GM21529 (cell line): Measurements from ENCODE around the gene CTNNA3.
"Not testable (repeated sequence)": the region's sequence is repeated elsewhere in the genome, so short reads cannot be mapped to it uniquely, and the experiment has no call there.

ENCODE experiments used
- ATAC-seq: cut with Tn5 transposase; IDR thresholded peaks from one replicate; pipeline ENCODE4 v1.9.1; 2021; ENCODE audit not compliant: unreplicated experiment

CTNNA3 gene

GRCh38 chr10:67696029-67696428, at the start of gene CTNNA3:
CTNNA3 (minus strand) TSS chr10:67696195.
- peak; percentile 81 for ATAC-seq

DNA sequence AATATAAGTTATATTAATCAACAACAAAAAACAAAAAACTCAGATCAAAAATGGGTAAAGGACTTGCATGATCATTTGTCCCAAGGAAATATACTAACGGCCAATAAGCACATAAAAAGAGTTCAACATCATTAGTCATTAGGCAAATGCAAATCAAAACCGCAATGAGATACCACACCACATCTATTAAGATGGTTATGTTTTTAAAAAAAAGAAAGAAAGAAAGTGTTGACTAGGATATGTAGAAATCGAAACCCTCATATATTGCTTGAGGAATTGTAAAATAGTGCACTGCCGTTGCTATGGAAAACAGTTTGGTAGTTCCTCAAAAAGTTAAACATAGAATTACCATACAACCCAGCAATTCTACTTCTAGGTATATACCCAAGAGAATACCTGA, 39.4 kb upstream of the CTNNA3 start:
- no peak for ATAC-seq

GRCh38 chr10:67733511-67733910, 37.5 kb upstream of the CTNNA3 start:
- no peak for ATAC-seq

DNA sequence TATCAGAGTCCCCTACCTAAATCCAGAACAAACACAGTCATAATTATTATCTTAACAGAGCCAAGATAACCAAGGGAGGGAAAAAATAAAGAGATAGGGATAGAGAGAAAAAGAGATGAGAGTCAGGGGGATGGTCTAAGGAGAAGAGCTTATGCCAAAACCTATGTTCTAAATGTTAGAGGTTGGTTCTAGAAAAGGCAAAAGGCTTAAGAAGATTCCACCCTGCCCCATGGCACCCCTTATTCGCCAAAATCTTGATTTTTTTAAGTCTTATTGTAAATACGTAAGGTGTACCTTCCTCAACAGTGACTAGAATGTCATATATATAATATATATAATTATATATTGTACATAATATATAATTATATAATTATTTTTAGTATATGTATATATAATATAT, 29.6 kb upstream of the CTNNA3 start:
- no peak for ATAC-seq

DNA sequence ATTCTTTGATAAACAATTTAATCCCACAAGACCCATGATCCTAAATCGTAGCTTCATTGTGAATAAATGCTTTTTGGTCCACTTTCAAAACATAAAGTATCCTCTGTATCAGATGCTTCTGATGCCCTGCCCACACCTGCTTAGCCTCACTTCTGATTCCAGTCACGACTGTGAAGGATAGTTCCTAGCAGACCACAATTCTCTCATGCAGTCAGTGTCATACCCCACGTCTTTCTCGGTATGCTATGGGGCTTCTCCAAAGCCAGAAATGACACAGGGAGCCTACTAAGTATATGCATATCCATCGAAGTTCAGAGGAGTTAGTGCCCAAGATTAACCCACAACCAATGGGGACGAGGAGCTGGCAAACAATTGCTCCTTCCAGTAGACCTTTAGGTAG, 27.6 kb upstream of the CTNNA3 start:
- ATAC-seq: peak; percentile 75

GRCh38 chr10:67722113-67722512, 26.1 kb upstream of the CTNNA3 start:
- peak; percentile 91 for ATAC-seq

DNA sequence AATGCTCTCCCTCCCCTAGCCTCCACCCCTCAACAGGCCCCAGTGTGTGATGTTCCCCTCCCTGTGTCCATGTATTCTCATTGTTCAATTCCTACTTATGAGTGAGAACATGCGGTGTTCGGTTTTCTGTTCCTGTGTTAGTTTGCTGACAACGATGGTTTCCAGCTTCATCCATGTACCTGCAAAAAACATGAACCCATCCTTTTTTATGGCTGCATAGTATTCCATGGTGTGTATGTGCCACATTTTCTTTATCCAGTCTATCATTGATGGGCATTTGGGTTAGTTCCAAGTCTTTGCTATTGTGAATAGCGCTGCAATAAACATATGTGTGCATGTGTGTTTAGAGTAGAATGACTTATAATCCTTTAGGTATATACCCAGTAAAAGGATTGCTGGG, 20.5 kb upstream of the CTNNA3 start:
- not testable (repeated sequence) for ATAC-seq

- no peak for ATAC-seq
Observed at GRCh38 chr10:67705921-67706320, 9.9 kb upstream of the CTNNA3 start.

DNA sequence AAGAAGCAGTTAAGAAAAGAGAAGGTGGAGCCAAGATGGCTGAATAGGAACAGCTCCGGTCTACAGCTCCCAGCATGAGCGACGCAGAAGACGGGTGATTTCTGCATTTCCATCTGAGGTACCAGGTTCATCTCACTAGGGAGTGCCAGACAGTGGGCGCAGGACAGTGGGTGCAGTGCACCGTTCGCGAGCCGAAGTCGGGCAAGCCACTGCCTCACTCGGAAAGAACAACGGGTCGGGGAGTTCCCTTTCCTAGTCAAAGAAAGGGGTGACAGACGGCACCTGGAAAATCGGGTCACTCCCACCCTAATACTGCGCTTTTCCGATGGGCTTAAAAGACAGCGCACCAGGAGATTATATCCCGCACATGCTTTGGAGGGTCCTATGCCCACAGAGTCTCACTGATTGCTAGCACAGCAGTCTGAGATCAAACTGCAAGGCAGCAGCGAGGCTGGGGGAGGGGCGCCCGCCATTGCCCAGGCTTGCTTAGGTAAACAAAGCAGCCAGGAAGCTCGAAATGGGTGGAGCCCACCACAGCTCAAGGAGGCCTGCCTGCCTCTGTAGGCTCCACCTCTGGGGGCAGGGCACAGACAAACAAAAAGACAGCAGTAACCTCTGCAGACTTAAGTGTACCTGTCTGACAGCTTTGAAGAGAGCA, 3.7 kb upstream of the CTNNA3 start:
- not testable (repeated sequence) for ATAC-seq

DNA sequence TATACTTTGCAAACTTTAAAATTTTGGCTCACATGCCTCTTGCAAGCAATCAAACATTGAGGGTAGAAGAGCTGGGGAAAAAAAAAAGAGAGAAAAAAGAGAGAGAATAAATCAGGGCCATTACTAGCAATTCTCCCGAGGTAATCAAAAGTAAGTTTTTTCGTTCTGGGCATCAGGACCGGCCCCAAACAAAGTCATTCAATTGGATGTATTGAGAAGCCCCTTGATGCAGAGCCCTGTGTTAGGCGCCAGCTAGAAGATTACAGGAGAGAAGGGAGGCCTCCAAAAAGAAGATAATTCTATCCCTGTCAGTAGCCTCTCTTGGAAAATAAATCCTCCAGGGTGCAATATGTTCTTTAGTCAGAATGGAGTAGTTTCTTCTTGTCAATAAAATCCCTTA, 2.2 kb upstream of the CTNNA3 start:
- ATAC-seq: no peak

DNA sequence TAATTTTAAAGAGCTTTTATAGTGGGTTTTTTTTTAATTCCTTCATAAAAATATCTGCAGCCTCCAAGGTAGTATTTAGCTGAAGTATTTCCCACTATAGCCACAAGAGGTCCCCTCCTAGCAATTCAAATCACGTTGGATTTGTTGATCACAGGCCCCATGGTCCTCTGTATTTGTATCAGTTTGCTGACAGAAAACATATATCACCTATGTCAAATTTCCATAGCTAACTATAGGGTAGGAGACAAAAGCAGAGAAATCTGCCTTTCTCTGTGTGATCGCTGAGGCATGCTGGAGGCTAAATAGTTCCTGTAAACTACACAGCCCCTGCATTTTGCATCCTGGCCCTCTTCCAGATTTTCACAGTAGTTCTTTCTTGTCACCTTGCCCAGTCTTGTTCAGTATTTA, 1.7 kb upstream of the CTNNA3 start:
- ATAC-seq: peak; percentile 90

- ATAC-seq: no peak
Observed at GRCh38 chr10:67696679-67697078, 684 bp upstream of the CTNNA3 start.

DNA sequence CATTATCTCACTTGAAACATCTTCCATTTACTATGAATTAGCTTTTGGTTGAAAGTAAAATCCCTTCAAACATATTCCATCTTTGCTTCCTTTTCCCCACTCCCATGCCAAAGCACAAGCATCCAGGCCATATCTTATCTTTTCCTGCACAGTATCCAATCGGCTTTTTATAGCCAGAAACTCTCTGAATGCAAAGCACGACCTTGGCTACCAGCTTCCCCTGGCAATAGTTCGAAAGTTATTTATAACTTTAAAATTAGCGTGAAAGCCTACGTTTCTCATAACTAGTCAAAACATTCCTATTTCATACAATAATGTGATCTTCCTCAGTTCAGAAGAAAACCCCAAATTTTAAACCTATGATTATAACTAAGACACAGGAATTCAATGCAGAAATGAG, 440 bp downstream of the CTNNA3 start:
- no peak for ATAC-seq

GRCh38 chr10:67691861-67692260, 4.1 kb downstream of the CTNNA3 start:
- ATAC-seq: not testable (repeated sequence)

DNA sequence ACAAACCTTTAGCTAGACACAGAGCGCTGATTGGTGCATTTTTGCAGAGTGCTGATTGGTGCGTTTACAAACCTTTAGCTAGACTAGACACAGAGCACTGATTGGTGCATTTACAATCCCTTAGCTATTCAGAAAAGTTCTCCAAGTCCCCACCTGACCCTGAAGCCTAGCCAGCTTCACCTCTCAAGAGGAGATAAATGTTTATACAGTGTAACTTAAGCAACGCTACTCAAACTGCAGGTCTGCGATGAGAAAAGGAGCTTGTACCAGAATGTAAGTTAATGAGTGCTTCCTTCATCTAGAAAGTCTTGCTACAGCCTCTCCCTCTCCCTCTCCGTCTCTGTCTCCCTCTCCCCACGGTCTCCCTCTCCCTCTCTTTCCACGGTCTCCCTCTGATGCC, 5.5 kb downstream of the CTNNA3 start:
- not testable (repeated sequence) for ATAC-seq

DNA sequence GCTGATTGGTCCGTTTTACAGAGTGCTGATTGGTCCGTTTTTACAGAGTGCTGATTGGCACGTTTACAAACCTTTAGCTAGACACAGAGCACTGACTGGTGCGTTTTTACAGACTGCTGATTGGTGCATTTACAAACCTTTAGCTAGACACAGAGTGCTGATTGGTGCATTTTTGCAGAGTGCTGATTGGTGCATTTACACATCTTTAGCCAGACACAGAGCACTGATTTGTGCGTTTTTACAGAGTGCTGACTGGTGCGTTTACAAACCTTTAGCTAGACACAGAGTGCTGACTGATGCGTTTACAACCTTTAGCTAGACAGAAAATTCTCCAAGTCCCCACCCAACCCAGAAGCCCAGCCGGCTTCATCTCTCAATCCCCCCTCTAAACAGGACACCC, 11.9 kb downstream of the CTNNA3 start:
- ATAC-seq: not testable (repeated sequence)

GRCh38 chr10:67678335-67678974, 17.5 kb downstream of the CTNNA3 start:
- ATAC-seq: no peak

GRCh38 chr10:67676208-67676825, 19.7 kb downstream of the CTNNA3 start:
- ATAC-seq: no peak

GRCh38 chr10:67670401-67670800, 25.6 kb downstream of the CTNNA3 start:
- no peak for ATAC-seq

- ATAC-seq: no peak
Observed at GRCh38 chr10:67669978-67670377, 26.0 kb downstream of the CTNNA3 start.

GRCh38 chr10:67668448-67668847, 27.5 kb downstream of the CTNNA3 start:
- ATAC-seq: no peak

DNA sequence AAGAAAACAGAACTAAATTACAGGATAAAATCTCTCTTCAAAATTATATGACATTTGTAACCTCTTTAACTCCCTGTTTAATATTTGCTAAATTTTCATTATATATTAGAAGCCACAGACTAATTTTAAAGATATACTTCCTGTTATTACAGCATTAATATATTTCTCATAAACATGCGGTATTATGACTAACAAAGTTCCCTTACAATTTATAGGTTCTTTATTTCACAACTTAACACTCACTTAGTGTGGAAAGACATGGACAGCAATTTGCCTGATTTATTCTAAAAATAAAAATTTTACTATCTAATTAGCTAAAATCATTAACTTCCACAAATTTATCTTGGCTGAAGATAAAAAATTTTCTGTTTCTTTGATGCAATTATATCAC, 29.0 kb downstream of the CTNNA3 start:
- ATAC-seq: no peak
